Measurements from ENCODE around the gene RPS3.

Gene RPS3

GRCh38 chr11:75434886-75435570 lies 35.7 kb downstream of the RPS3 start:
- H3K4me3 ChIP-seq (ENCODE audit: low read depth, low read length), result no peak overlapping the region
- no peak for TF ChIP-seq CTCF (IDR thresholded peaks at IDR 0.05; ENCODE audit: low read depth, low read length, missing control alignments)
- DNase-seq (ENCODE audit: low read depth), result no peak

- TF ChIP-seq CTCF (IDR thresholded peaks at IDR 0.05; ENCODE audit: low read depth, low read length, missing control alignments), result no peak
- DNase-seq (ENCODE audit: low read depth), result no peak
Measured at GRCh38 chr11:75435571-75435925, 36.2 kb downstream of the RPS3 start.

GRCh38 chr11:75436806-75437205 lies 37.5 kb downstream of the RPS3 start:
- no peak for DNase-seq (ENCODE audit: low read depth)
- H3K4me3 ChIP-seq (ENCODE audit: low read depth, low read length), result no peak overlapping the region
- TF ChIP-seq CTCF (IDR thresholded peaks at IDR 0.05; ENCODE audit: low read depth, low read length, missing control alignments), result no peak

More at GRCh38 chr11:75435571-75435925, 36.2 kb downstream of the RPS3 start:
- no peak overlapping the region for H3K4me3 ChIP-seq (ENCODE audit: low read depth, low read length)

- TF ChIP-seq CTCF (IDR thresholded peaks at IDR 0.05; ENCODE audit: low read depth, low read length, missing control alignments), result no peak
Measured at GRCh38 chr11:75437966-75438659, 38.8 kb downstream of the RPS3 start.

GRCh38 chr11:75439026-75439425 lies 39.7 kb downstream of the RPS3 start:
- no peak for DNase-seq (ENCODE audit: low read depth)
- no peak overlapping the region for H3K4me3 ChIP-seq (ENCODE audit: low read depth, low read length)
- TF ChIP-seq CTCF (IDR thresholded peaks at IDR 0.05; ENCODE audit: low read depth, low read length, missing control alignments), result no peak

More at GRCh38 chr11:75437966-75438659, 38.8 kb downstream of the RPS3 start:
- no peak for DNase-seq (ENCODE audit: low read depth)
- H3K4me3 ChIP-seq (ENCODE audit: low read depth, low read length), result no peak overlapping the region

- TF ChIP-seq CTCF (IDR thresholded peaks at IDR 0.05; ENCODE audit: low read depth, low read length, missing control alignments), result no peak
- H3K4me3 ChIP-seq (ENCODE audit: low read depth, low read length), result no peak overlapping the region
- DNase-seq (ENCODE audit: low read depth), result no peak
Measured at GRCh38 chr11:75439495-75440120, 40.3 kb downstream of the RPS3 start.
